Inflammatory macrophage (primary cell): ENCODE measurements around the gene TRMT44.

Experiments used
- DNase-seq, 2 donors: peaks; one replicate each; pipeline ENCODE4 v3.0.0-alpha.2; 2020 to 2022
- total RNA-seq, 18 experiments: gene quantifications; one replicate each; lab custom pipeline; 2026; ENCODE audit warnings: mixed read lengths in 6 of 18, inconsistent platforms in 2 of 18; lab: John Stamatoyannopoulos, UW

Gene TRMT44, protein sequence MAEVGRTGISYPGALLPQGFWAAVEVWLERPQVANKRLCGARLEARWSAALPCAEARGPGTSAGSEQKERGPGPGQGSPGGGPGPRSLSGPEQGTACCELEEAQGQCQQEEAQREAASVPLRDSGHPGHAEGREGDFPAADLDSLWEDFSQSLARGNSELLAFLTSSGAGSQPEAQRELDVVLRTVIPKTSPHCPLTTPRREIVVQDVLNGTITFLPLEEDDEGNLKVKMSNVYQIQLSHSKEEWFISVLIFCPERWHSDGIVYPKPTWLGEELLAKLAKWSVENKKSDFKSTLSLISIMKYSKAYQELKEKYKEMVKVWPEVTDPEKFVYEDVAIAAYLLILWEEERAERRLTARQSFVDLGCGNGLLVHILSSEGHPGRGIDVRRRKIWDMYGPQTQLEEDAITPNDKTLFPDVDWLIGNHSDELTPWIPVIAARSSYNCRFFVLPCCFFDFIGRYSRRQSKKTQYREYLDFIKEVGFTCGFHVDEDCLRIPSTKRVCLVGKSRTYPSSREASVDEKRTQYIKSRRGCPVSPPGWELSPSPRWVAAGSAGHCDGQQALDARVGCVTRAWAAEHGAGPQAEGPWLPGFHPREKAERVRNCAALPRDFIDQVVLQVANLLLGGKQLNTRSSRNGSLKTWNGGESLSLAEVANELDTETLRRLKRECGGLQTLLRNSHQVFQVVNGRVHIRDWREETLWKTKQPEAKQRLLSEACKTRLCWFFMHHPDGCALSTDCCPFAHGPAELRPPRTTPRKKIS
- 5.8 to 15.6 (median 11.8) reads per million in 18 experiments for total RNA-seq

GRCh38 chr4:8440492-8441311 is at the start of gene TRMT44, which contains the start of gene ACOX3:
Gene TRMT44 (plus strand): TSS chr4:8440777. CDS start chr4:8440823, 46 bp downstream.
Gene ACOX3 (minus strand): TSS chr4:8440723. CDS start chr4:8416521, 24,202 bp downstream.
- DNase-seq = peak; percentile 93 to 96

DNA sequence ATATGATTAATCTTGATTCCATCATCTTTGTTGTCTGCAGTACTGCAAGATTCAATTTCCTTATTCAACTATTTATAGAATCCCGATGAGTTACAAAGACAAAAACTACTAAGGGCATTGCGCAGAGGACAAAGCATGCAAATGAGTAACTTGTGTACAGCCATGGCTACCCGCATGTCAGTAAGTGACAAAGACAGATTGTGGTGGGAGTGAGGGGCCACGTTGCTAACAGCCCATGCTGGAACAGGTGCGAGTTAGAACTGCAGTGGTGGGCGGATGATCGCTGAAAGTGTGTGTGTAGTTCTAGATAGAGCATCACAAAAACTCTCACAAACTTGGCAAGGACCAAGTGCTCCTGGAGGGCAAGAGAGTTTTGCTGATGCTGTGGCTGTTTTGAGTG is 49.5 kb upstream of the TRMT44 start:
- no peak for DNase-seq

DNA sequence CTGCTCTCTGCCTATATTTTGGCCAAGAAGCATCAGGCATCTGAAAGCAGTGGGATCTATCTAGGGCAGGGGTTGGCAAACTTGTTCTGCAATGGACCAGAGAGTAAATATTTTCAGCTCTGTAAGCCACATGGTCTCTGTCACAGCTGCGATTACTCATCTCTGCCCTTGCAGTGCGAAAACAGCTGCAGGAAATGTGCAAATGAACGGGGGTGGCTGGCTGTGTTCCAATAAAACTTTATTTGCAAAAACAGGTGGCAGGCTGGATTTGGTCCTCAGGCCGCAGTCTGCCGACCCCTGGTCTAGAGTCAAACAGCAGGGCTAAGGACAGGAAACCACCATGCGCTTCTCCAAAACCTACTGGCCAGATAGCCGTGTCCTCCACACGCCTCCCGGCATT is 48.6 kb upstream of the TRMT44 start:
- peak; percentile 52 to 74 for DNase-seq

GRCh38 chr4:8392591-8393190 is 47.9 kb upstream of the TRMT44 start:
- no peak for DNase-seq

DNA sequence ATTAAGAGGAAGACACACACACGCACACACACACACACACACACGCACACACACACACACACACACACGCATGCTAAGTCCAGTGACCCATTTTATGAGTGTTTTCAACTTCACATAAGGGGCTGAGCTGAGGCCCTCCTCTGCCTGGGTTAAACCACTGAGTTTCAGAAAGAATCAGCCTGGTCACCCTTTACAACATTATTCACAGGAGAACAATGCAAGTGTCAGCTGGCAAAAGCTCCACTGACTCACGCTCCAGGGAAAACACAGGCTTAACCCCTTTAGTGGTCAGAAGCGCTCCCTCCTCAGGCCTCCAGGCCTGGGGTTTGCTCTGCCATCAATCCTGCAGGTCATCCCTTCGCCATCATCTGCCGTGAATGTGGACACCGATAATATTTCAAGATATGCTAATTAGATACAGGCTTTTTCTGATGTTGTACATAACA is 47.0 kb upstream of the TRMT44 start:
- no peak for DNase-seq

DNA sequence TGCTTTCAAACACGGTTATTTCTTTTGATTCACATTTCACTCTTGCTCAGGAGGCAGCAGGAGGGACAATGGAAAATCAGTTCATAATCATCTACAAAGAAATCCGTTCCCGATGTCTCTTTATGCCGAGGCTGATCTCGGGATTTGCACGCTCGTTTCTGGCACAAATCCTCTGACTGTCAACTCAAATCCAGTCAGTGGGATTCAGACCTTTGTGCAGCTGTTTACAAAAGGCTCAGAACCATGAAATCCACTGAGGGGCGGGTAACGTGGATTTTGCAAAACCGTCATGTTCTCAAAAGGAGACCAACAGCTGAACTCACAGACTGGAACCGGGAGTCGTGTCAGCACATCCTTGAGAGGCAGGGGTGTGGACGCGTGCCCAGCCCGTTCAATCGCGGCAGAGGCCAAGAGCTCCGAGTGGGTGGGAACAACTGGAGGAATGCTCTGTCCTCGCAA is 46.5 kb upstream of the TRMT44 start:
- no peak for DNase-seq

GRCh38 chr4:8394806-8395205 is 45.8 kb upstream of the TRMT44 start:
- no peak for DNase-seq

GRCh38 chr4:8395504-8396296 is 44.9 kb upstream of the TRMT44 start:
- DNase-seq = no peak

DNA sequence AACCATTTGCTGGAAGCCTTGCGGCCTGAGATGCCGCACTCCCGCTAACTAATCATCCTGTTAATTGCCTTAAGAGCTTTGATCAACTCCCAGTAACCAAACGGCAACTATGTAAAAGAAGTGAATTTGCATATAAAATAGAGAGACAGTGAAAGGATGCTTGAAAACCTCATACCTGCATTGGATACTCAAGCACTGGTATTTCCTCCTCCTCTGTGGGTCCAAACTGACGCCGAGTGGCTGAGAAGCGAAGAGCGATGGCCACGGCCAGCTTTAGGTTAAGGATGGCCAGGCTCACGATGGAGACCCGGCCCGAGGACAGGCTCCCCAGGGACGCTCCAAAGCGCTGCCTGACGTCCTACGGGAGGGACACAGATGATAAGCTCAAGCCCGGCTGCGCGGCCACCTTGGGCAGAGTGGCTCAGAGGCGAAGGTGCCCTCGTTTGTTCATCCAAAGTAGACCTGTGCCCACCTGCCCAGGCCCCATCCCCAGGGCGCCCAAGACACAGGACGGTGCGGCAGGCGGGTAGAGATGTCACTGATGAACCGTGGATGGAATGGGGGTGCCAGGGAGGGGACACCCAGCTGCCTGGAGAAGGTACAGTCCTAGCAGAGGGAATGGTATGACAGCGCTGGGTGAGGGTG is 43.7 kb upstream of the TRMT44 start:
- DNase-seq = no peak

DNA sequence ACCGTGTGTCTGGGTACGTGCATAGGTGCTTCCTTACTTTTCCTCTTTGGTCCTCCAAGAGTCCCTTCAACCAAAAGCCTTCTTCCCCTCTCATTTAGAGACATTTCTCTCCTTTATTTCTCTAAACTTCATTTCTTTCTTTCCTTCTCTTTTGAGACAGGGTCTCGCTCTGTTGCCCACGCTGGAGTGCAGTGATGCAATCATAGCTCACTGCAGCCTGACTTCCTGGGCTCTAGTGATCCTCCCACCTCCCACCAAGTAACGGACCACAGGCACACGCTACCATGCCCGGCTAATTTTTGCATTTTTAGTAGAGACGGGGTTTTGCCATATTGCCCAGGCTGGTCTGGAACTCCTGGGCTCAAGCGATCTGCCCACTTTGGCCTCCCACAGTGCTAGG is 42.2 kb upstream of the TRMT44 start:
- DNase-seq = no peak

DNA sequence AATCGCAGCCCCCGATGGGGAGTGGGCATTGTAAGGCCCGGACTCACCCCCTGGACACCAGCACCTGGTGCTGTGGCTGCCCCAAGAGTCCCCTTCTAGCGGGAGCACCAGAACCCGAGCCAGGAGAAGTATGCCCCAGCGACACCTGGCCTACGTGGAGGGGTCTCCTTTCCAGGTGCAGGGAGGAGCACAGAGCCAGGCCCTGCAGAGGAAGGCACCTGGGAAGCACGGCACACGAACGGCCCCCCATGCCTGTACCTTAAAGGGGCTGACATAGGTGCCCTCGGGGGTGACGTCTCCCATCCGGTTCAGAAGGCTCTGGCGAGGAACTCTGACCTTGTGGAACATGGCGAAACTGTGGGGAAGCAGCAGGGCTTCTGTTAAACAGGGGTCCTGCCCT is 41.3 kb upstream of the TRMT44 start:
- DNase-seq = no peak

GRCh38 chr4:8400632-8401325 is 39.8 kb upstream of the TRMT44 start:
- DNase-seq = no peak

- no peak for DNase-seq
Measured at GRCh38 chr4:8401665-8402064, 38.9 kb upstream of the TRMT44 start.

- no peak for DNase-seq
Measured at GRCh38 chr4:8402181-8402597, 38.4 kb upstream of the TRMT44 start.

- DNase-seq = peak; percentile 40 to 53
Measured at GRCh38 chr4:8402640-8403039, 37.9 kb upstream of the TRMT44 start.

DNA sequence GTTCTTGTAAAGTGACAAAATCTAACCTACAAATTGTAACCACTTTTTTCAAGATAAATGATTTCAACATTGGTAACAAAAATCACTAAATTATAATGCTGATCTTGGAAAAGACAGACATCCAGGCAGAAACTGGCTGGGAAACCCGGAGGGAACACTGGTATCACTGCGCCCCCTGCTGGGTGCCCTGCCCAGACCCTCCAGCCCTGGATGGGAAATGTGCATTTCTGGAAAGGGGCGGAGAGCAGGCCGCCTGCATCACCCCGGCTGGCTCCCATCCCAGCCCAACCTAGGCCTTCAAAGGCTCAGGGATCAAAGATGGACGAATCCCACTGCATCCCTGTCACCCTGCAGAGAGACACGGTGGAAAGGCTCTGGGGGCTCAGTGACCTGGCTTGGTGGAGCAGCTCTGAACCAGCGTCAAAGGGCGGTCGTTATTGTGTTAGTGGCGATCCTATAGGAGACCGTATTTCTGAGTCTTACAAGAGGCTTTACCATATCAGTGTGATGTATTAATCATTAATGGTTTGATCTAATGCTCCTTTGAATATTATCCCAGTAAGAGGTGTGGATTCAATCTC is 37.3 kb upstream of the TRMT44 start:
- DNase-seq = peak; percentile 71 to 75

DNA sequence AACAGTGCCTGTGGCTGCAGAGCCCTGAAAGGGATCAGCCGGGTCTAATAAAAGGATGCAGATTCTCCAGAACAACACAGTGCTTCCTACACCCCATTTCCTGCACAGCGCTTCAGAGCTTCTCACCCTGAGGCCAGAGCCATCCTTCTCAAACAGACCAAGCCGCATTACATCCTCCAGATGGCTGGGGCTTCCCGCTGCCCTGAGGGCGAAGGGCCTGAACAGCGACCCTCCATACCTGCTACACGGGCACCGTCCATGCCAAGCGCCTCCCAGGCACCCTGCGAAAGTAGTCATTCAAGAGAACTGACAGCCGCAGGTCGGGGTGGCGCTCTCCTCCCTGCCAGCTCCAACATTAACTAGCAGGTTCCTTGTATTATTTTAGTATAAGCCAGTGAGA is 36.6 kb upstream of the TRMT44 start:
- DNase-seq = no peak

- no peak for DNase-seq
Measured at GRCh38 chr4:8404791-8405515, 35.6 kb upstream of the TRMT44 start.

- DNase-seq = no peak
Measured at GRCh38 chr4:8405516-8405875, 35.1 kb upstream of the TRMT44 start.
